ENCODE results near the gene DPH5. TPM values are rescaled to one million over a fixed set of nuclear protein-coding genes. Genes with fewer than 3 reads are reported as not detected.

Gene DPH5
- 67.2 TPM for polyA plus RNA-seq (2012; ENCODE audit: insufficient read length, low read depth)

- TF ChIP-seq SIN3A (IDR thresholded peaks at IDR 0.05; ENCODE audit: borderline replicate concordance, insufficient read depth, low read length) (peak; percentile 91), FOXP2 (optimal IDR thresholded peaks at IDR 0.05; ENCODE audit: borderline replicate concordance, extremely low read depth, extremely low read length, insufficient read depth) (peak; percentile 28), TAF1 (IDR thresholded peaks at IDR 0.05; ENCODE audit: borderline replicate concordance, insufficient read depth, low read length) (peak; percentile 96), POLR2AphosphoS5 (IDR thresholded peaks at IDR 0.05; ENCODE audit: low read depth, low read length) (peak; percentile 99)
- TF ChIP-seq, protein P1, sequence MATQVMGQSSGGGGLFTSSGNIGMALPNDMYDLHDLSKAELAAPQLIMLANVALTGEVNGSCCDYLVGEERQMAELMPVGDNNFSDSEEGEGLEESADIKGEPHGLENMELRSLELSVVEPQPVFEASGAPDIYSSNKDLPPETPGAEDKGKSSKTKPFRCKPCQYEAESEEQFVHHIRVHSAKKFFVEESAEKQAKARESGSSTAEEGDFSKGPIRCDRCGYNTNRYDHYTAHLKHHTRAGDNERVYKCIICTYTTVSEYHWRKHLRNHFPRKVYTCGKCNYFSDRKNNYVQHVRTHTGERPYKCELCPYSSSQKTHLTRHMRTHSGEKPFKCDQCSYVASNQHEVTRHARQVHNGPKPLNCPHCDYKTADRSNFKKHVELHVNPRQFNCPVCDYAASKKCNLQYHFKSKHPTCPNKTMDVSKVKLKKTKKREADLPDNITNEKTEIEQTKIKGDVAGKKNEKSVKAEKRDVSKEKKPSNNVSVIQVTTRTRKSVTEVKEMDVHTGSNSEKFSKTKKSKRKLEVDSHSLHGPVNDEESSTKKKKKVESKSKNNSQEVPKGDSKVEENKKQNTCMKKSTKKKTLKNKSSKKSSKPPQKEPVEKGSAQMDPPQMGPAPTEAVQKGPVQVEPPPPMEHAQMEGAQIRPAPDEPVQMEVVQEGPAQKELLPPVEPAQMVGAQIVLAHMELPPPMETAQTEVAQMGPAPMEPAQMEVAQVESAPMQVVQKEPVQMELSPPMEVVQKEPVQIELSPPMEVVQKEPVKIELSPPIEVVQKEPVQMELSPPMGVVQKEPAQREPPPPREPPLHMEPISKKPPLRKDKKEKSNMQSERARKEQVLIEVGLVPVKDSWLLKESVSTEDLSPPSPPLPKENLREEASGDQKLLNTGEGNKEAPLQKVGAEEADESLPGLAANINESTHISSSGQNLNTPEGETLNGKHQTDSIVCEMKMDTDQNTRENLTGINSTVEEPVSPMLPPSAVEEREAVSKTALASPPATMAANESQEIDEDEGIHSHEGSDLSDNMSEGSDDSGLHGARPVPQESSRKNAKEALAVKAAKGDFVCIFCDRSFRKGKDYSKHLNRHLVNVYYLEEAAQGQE (IDR thresholded peaks at IDR 0.05; ENCODE audit: insufficient read depth in 1 of 2, low read depth in 2 of 2, low read length in 2 of 2): peak in 1 of 2 experiments; percentile 29; a peak in 2 of 4 replicates
Measured at GRCh38 chr1:101025657-101026429, at the start of gene DPH5. TSS of gene DPH5 (minus strand) at chr1:101025784. CDS start at chr1:101025443, 341 bp downstream.

DNA sequence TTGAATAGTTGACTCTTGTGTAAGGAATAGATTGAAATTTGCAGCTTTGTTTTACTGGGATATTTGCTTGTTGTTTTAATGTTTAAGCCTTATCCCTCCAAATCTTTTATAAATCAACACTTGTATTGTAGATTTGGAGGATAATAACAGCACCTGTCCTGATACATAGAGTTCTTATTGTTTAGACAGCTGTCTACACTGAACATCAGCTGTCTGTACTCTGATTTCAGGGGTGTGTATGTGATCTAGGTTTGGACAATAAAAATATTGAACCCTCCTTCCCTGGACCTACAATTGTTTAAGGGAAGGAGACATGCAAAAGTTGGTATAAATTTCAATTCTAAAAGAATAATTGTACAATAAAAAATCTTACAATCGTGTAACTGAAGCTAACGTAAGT is 48.3 kb upstream of the DPH5 start:
- no peak for TF ChIP-seq FOXP2 (optimal IDR thresholded peaks at IDR 0.05; ENCODE audit: borderline replicate concordance, extremely low read depth, extremely low read length, insufficient read depth)
- no peak for TF ChIP-seq POLR2AphosphoS5 (IDR thresholded peaks at IDR 0.05; ENCODE audit: low read depth, low read length)
- no peak for TF ChIP-seq SIN3A (IDR thresholded peaks at IDR 0.05; ENCODE audit: borderline replicate concordance, insufficient read depth, low read length)
- TF ChIP-seq, protein P1 (IDR thresholded peaks at IDR 0.05; ENCODE audit: insufficient read depth in 1 of 2, low read depth in 2 of 2, low read length in 2 of 2): no peak

DNA sequence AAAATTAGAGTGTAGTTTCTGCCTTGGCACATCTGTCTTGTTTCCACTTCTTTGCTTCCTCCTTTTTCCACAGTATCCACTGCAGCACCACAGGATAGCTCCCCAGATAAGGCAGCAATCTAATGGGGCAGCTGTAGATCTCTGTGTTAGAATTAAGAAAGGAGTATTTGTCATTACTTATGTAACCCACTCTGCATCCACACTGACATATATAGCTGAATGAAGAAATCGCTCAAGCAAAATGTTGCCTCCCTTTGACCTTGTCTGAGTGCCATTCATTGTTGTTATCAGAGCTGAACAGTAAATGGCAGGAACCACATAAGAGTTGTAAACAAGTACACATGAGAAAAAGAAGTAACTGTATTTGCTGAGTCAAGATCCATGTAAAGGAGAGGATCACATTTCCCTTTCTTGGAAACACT is 45.9 kb upstream of the DPH5 start:
- TF ChIP-seq, protein P1 (IDR thresholded peaks at IDR 0.05; ENCODE audit: insufficient read depth in 1 of 2, low read depth in 2 of 2, low read length in 2 of 2): no peak
- TF ChIP-seq TAF1 (IDR thresholded peaks at IDR 0.05; ENCODE audit: borderline replicate concordance, insufficient read depth, low read length) (no peak), SIN3A (IDR thresholded peaks at IDR 0.05; ENCODE audit: borderline replicate concordance, insufficient read depth, low read length) (no peak), POLR2AphosphoS5 (IDR thresholded peaks at IDR 0.05; ENCODE audit: low read depth, low read length) (no peak), FOXP2 (optimal IDR thresholded peaks at IDR 0.05; ENCODE audit: borderline replicate concordance, extremely low read depth, extremely low read length, insufficient read depth) (no peak)

GRCh38 chr1:101069158-101069557 is 43.6 kb upstream of the DPH5 start:
- TF ChIP-seq POLR2AphosphoS5 (IDR thresholded peaks at IDR 0.05; ENCODE audit: low read depth, low read length) (no peak), FOXP2 (optimal IDR thresholded peaks at IDR 0.05; ENCODE audit: borderline replicate concordance, extremely low read depth, extremely low read length, insufficient read depth) (no peak)

DNA sequence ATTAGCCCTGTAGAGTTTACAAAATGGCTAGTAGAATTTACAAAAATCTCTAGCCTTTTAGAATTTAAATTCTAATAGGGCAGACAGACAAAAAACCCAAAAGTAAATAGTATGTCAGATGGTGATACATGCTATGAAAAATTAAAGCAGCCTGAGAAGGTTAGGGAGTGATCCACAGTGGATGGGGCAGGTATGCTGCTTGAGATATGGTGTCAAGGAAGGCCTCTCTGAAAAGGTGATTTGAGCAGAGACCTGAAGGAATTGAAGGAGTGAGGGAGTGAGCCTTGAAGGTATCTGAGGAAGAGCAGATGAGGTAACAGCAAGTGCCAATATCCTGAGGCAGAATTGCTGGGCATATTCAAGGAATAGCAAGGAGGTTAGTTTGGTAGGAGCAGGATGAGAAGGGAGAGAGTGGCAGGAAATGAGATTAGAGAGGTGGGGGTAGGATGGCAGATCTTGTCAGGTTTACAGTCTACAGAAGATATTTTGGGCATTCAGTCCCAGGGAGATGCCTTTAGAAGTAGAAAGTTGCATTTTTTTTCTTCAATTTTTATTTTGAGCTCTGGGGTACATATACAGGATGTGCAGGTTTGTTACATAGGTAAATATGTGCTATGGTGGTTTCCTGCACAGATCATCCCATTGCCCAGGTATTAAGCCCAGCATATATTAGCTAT is 40.8 kb upstream of the DPH5 start:
- no peak for TF ChIP-seq SIN3A (IDR thresholded peaks at IDR 0.05; ENCODE audit: borderline replicate concordance, insufficient read depth, low read length)
- TF ChIP-seq POLR2AphosphoS5 (IDR thresholded peaks at IDR 0.05; ENCODE audit: low read depth, low read length): no peak

DNA sequence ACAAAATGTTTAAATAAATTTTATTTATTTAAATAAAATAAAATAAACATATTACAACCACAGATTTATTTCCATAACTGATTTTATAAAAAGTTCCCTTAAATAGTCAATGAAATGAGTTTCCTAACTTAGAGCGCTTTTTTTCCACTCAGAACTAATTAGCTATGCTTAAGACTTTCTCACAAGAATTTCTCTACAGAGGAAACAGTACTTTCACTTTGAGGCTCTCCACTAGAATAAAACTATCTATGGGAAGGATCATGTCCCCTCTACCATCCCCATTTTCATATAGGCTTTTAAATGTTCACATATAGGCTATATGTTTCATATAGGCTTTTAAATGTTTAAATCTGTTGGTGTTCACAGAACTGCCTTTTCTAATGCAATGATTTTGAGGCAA is 40.0 kb upstream of the DPH5 start:
- TF ChIP-seq SIN3A (IDR thresholded peaks at IDR 0.05; ENCODE audit: borderline replicate concordance, insufficient read depth, low read length): no peak
- TF ChIP-seq FOXP2 (optimal IDR thresholded peaks at IDR 0.05; ENCODE audit: borderline replicate concordance, extremely low read depth, extremely low read length, insufficient read depth): no peak
- TF ChIP-seq POLR2AphosphoS5 (IDR thresholded peaks at IDR 0.05; ENCODE audit: low read depth, low read length): no peak
- no peak for TF ChIP-seq TAF1 (IDR thresholded peaks at IDR 0.05; ENCODE audit: borderline replicate concordance, insufficient read depth, low read length)
- TF ChIP-seq, protein P1 (IDR thresholded peaks at IDR 0.05; ENCODE audit: insufficient read depth in 1 of 2, low read depth in 2 of 2, low read length in 2 of 2): no peak

Measured in PFSK-1 (cell line).